GM23338 (cell line): ENCODE results near the gene LONP1. TPM values are rescaled to one million over a fixed set of nuclear protein-coding genes. Genes with fewer than 3 reads are reported as not detected.

Experiments used
- ATAC-seq: fragments of 200-7000 bp; cut with Tn5 transposase; 3 replicates; pipeline ENCODE4 v1.9.1; 2020
- DNase-seq: peaks from one replicate; pipeline ENCODE4 v3.0.0-alpha.2; 2015; ENCODE audit warnings: low spot score
- H2AFZ ChIP-seq: fragments of 200-600 bp; sonication (generic); 2 replicates; pipeline ENCODE4 v1.8.0; 2016; ENCODE audit warnings: antibody characterized with exemption, mild to moderate bottlenecking, moderate library complexity
- H3F3A ChIP-seq: fragments of 200-600 bp; sonication (generic); replicated peaks from 2 replicates; pipeline ENCODE4 v1.8.0; 2017; ENCODE audit warnings: antibody characterized with exemption, mixed run types, low read depth
- H3K27ac ChIP-seq: fragments of 200-600 bp; sonication (generic); 2 replicates; pipeline ENCODE4 v1.6.1; 2016; ENCODE audit warnings: low read depth
- H3K27me3 ChIP-seq: fragments of 200-600 bp; sonication (generic); 2 replicates; pipeline ENCODE4 v1.8.0; 2016; ENCODE audit warnings: mild to moderate bottlenecking, mixed run types, moderate library complexity; ENCODE audit not compliant: insufficient read depth
- H3K36me3 ChIP-seq: fragments of 200-600 bp; sonication (generic); 2 replicates; pipeline ENCODE4 v1.8.0; 2016; ENCODE audit warnings: mild to moderate bottlenecking; ENCODE audit not compliant: insufficient read depth
- H3K4me1 ChIP-seq: fragments of 200-600 bp; sonication (generic); 2 replicates; pipeline ENCODE4 v1.8.0; 2016; ENCODE audit warnings: mild to moderate bottlenecking, moderate library complexity; ENCODE audit not compliant: insufficient read depth
- H3K4me2 ChIP-seq: fragments of 200-600 bp; sonication (generic); 2 replicates; pipeline ENCODE4 v1.7.1; 2017; ENCODE audit warnings: mixed run types
- H3K4me3 ChIP-seq: fragments of 200-600 bp; sonication (generic); 2 replicates; pipeline ENCODE4 v1.6.1; 2016; ENCODE audit warnings: mixed run types
- H3K79me2 ChIP-seq: fragments of 200-600 bp; sonication (generic); replicated peaks from 2 replicates; pipeline ENCODE4 v1.8.0; 2017; ENCODE audit warnings: mild to moderate bottlenecking; ENCODE audit not compliant: insufficient read depth
- H3K9me2 ChIP-seq: fragments of 200-600 bp; sonication (generic); 2 replicates; pipeline ENCODE4 v1.8.0; 2017; ENCODE audit not compliant: insufficient read depth
- H4K20me1 ChIP-seq: fragments of 200-600 bp; sonication (generic); replicated peaks from 2 replicates; pipeline ENCODE4 v1.8.0; 2017; ENCODE audit warnings: mild to moderate bottlenecking; ENCODE audit not compliant: insufficient read depth
- H3K27ac Mint-ChIP-seq: 2 replicates; pipeline ENCODE4 v1.8.0; 2020; ENCODE audit warnings: inconsistent platforms, mild to moderate bottlenecking, moderate library complexity, mixed read lengths
- H3K27me3 Mint-ChIP-seq: 3 replicates; pipeline ENCODE4 v1.8.0; 2022; ENCODE audit warnings: low read depth, mild to moderate bottlenecking, moderate library complexity, mixed read lengths, inconsistent platforms; ENCODE audit not compliant: insufficient read depth, poor library complexity
- H3K36me3 Mint-ChIP-seq: 3 replicates; pipeline ENCODE4 v1.8.0; 2021; ENCODE audit warnings: low read depth, mild to moderate bottlenecking, inconsistent platforms, moderate library complexity, mixed read lengths
- H3K4me1 Mint-ChIP-seq: 3 replicates; pipeline ENCODE4 v1.8.0; 2020; ENCODE audit warnings: mild to moderate bottlenecking, inconsistent platforms, mixed read lengths
- H3K4me3 Mint-ChIP-seq: 3 replicates; pipeline ENCODE4 v1.8.0; 2021; ENCODE audit warnings: moderate library complexity, mild to moderate bottlenecking, inconsistent platforms, mixed read lengths
- H3K9me3 Mint-ChIP-seq: 3 replicates; pipeline ENCODE4 v1.8.0; 2020; ENCODE audit warnings: moderate library complexity, mild to moderate bottlenecking, inconsistent platforms, mixed read lengths
- CTCF ChIP-seq, 2 experiments: fragments of 200-600 bp in 1 of 2; sonication (generic) in 1 of 2; conservative IDR thresholded peaks; 2 replicates each; pipeline versions ENCODE4 v1.5.1 to v1.6.1; 2016 to 2017; ENCODE audit warnings: antibody characterized with exemption in 2 of 2, low read depth in 2 of 2, mild to moderate bottlenecking in 2 of 2, moderate library complexity in 1 of 2
- EZH2phosphoT487 ChIP-seq: fragments of 200-600 bp; sonication (generic); IDR thresholded peaks from one replicate; pipeline ENCODE4 v1.8.1; 2018; ENCODE audit warnings: antibody characterized with exemption; ENCODE audit not compliant: unreplicated experiment
- JUNB ChIP-seq: IDR thresholded peaks from one replicate; pipeline ENCODE4 v1.6.1; 2016; ENCODE audit warnings: antibody characterized with exemption; ENCODE audit not compliant: unreplicated experiment
- REST ChIP-seq: IDR thresholded peaks from one replicate; pipeline ENCODE4 v1.6.1; 2018; ENCODE audit warnings: antibody characterized with exemption; ENCODE audit not compliant: unreplicated experiment
- STAT1 ChIP-seq: IDR thresholded peaks from one replicate; pipeline ENCODE4 v1.6.1; 2016; ENCODE audit warnings: antibody characterized with exemption; ENCODE audit not compliant: unreplicated experiment
- ZNF462 ChIP-seq: fragments of 250-450 bp; sonication (Bioruptor Pico); IDR thresholded peaks from 2 replicates; pipeline ENCODE4 v1.5.0; 2020; ENCODE audit warnings: mild to moderate bottlenecking, moderate library complexity
- polyA plus RNA-seq: library from polyadenylated mRNA; unstranded; fragments of >200 nt; fragmentation: Nextera tagmentation; extraction: Ambion mirVana; gene quantifications from 2 replicates; pipeline ENCODE4 v1.2.1, GENCODE V29; 2016
- total RNA-seq: library from RNA; depleted of rRNA; stranded (reverse); fragments of >200 nt; shearing (Covaris generic); gene quantifications from 2 replicates; pipeline ENCODE4 v1.2.3, GENCODE V29; 2014

The LONP1 gene
- total and polyA plus RNA-seq, 2 experiments from 2014 or later: 68.6 to 137 TPM

- Mint-ChIP-seq H3K27me3 (peaks cover 13% of the 10 kb centered on the region), H3K4me3 (no peak overlapping the region)
- H3K36me3 ChIP-seq: peaks cover 45% of the 10 kb centered on the region
Observed at GRCh38 chr19:5665781-5666513, 54.0 kb downstream of the LONP1 start.

More at GRCh38 chr19:5665781-5666513, 54.0 kb downstream of the LONP1 start:
- Histone ChIP-seq H3K27me3 (no peaks in the 10 kb centered on the region), H4K20me1 (peaks cover 16% of the 10 kb centered on the region), H3K9me2 (no peaks in the 10 kb centered on the region), H3K4me1 (0 out of 2 replicates have a peak, but pooled peaks cover 3% of the 10 kb centered on the region), H3F3A (peaks cover 11% of the 10 kb centered on the region), H3K4me3 (no peak overlapping the region), H2AFZ (no peak overlapping the region), H3K27ac (no peak overlapping the region), H3K4me2 (no peak overlapping the region), H3K79me2 (no peaks in the 10 kb centered on the region; the same call in 1 of the 2 replicates)
- H3K4me1 Mint-ChIP-seq: peaks cover 13% of the 10 kb centered on the region
- DNase-seq (peak; percentile 19), ATAC-seq (no peak)
- H3K9me3 Mint-ChIP-seq: no peaks in the 10 kb centered on the region
- H3K36me3 Mint-ChIP-seq: peaks cover 86% of the 10 kb centered on the region
- no peak overlapping the region for H3K27ac Mint-ChIP-seq
- TF ChIP-seq REST: no peak
- TF ChIP-seq CTCF (conservative IDR thresholded peaks at IDR 0.05; ENCODE audit: low read depth in 2 of 2): peak in 1 of 2 experiments; percentile 24; a peak in 2 of 4 replicates
- TF ChIP-seq EZH2phosphoT487: no peak
- no peak for TF ChIP-seq ZNF462 (CRISPR knock-in tag)
- TF ChIP-seq JUNB: no peak
- TF ChIP-seq STAT1: no peak
